Uterus (tissue), 2 donors: ENCODE results near the gene IL1RAP.

ENCODE experiments used
- CTCF ChIP-seq, 4 experiments: fragments of 200-600 bp in 2 of 4; fragments of 450-650 bp in 2 of 4; sonication (generic) in 2 of 4; IDR thresholded peaks; one replicate each; pipeline ENCODE4 v1.5.1; 2016 to 2019; ENCODE audit warnings: antibody characterized with exemption in 4 of 4, mild to moderate bottlenecking in 2 of 4, moderate library complexity in 1 of 4
- POLR2A ChIP-seq, 2 donors: fragments of 450-650 bp; IDR thresholded peaks; one replicate each; pipeline ENCODE4 v1.6.1; 2016; ENCODE audit warnings: antibody characterized with exemption in 2 of 2, mild to moderate bottlenecking in 1 of 2, moderate library complexity in 1 of 2

GRCh38 chr3:190580417-190580816, 66.5 kb downstream of the IL1RAP start:
- TF ChIP-seq CTCF (IDR thresholded peaks at IDR 0.05) = no peak
- TF ChIP-seq POLR2A (IDR thresholded peaks at IDR 0.05) = no peak
